A673 (cell line): Measurements from ENCODE around the gene LEP. TPM values are rescaled to one million over a fixed set of nuclear protein-coding genes. Genes with fewer than 3 reads are reported as not detected.
A peak's percentile ranks its signal among the peaks of the same experiment; 100 is the strongest.

ENCODE experiments used
- BruUV-seq: library from RNA; stranded (reverse); fragments of 400-500 nt; replicated peaks from 2 replicates; lab custom pipeline; 2021; lab: Mats Ljungman, UMichigan
- CTCF ChIA-PET: fragments of 300-600 bp; sonication (Branson Sonifier 250); formaldehyde crosslinking; loops from one replicate; lab custom pipeline; 2022; ENCODE audit warnings: antibody characterized with exemption; lab: Charles Lee
- POLR2A ChIA-PET: fragments of 300-600 bp; sonication (Branson Sonifier 250); formaldehyde crosslinking; loops from one replicate; lab custom pipeline; 2022; ENCODE audit warnings: antibody characterized with exemption; ENCODE audit not compliant: low non-redundant PET; lab: Charles Lee
- DNase-seq: peaks from one replicate; pipeline ENCODE4 v3.0.0-alpha.2; 2015; ENCODE audit warnings: low spot score
- H3K27ac ChIP-seq: fragments of 200-600 bp; sonication (generic); 2 replicates; pipeline ENCODE4 v1.5.1; 2016; ENCODE audit warnings: mixed run types, low read depth, mild to moderate bottlenecking, mixed read lengths, antibody characterized with exemption, low read length; ENCODE audit not compliant: poor library complexity, severe bottlenecking
- H3K27me3 ChIP-seq: fragments of 200-600 bp; sonication (generic); replicated peaks from 2 replicates; pipeline ENCODE4 v1.6.1; 2017; ENCODE audit warnings: mixed run types, low read depth, mild to moderate bottlenecking, mixed read lengths, antibody characterized with exemption, low read length; ENCODE audit not compliant: insufficient read depth, poor library complexity
- H3K36me3 ChIP-seq: fragments of 200-600 bp; sonication (generic); 2 replicates; pipeline ENCODE4 v1.6.1; 2016; ENCODE audit warnings: mixed run types, mild to moderate bottlenecking, mixed read lengths, antibody characterized with exemption, low read length; ENCODE audit not compliant: insufficient read depth, poor library complexity, severe bottlenecking
- H3K4me1 ChIP-seq: fragments of 200-600 bp; sonication (generic); 2 replicates; pipeline ENCODE4 v1.6.1; 2017; ENCODE audit warnings: mixed run types, mild to moderate bottlenecking, mixed read lengths, antibody characterized with exemption, low read length; ENCODE audit not compliant: insufficient read depth, poor library complexity, severe bottlenecking
- H3K4me3 ChIP-seq: fragments of 200-600 bp; sonication (generic); 2 replicates; pipeline ENCODE4 v1.5.1; 2016; ENCODE audit warnings: low read depth, mixed run types, mild to moderate bottlenecking, mixed read lengths, low read length; ENCODE audit not compliant: poor library complexity, severe bottlenecking
- H3K9me3 ChIP-seq: fragments of 200-600 bp; sonication (generic); 2 replicates; pipeline ENCODE4 v1.6.1; 2016; ENCODE audit warnings: mixed run types, low read depth, mild to moderate bottlenecking, mixed read lengths, antibody characterized with exemption, low read length; ENCODE audit not compliant: poor library complexity, severe bottlenecking
- EZH2 ChIP-seq: fragments of 200-600 bp; sonication (generic); IDR thresholded peaks from 2 replicates; pipeline ENCODE4 v1.6.1; 2017; ENCODE audit warnings: borderline replicate concordance, low read depth, mild to moderate bottlenecking, mixed read lengths, antibody characterized with exemption, low read length; ENCODE audit not compliant: poor library complexity, severe bottlenecking
- intact Hi-C: fragments of 100-400 bp; cut with micrococcal nuclease; formaldehyde crosslinking; loops from one replicate; pipeline ENCODE4 v1.10.0; 2022; ENCODE audit not compliant: unreplicated experiment
- total RNA-seq: library from RNA; stranded (reverse); gene quantifications from 2 replicates; pipeline ENCODE4 v1.2.3, GENCODE V29; 2021
- TF ChIP-seq, protein P1 (sequence below): fragments of 300-800, 200-600 bp; sonication (generic); conservative IDR thresholded peaks from 2 replicates; pipeline ENCODE4 v1.5.1; 2017; ENCODE audit warnings: low read depth, mild to moderate bottlenecking, antibody characterized with exemption, low read length, moderate library complexity, mixed read lengths

LEP gene
- total RNA-seq, 1 experiment from 2014 or later = not detected

GRCh38 chr7:128263420-128263819 is 22.3 kb downstream of the LEP start:
- DNase-seq = no peak
- TF ChIP-seq, protein P1, sequence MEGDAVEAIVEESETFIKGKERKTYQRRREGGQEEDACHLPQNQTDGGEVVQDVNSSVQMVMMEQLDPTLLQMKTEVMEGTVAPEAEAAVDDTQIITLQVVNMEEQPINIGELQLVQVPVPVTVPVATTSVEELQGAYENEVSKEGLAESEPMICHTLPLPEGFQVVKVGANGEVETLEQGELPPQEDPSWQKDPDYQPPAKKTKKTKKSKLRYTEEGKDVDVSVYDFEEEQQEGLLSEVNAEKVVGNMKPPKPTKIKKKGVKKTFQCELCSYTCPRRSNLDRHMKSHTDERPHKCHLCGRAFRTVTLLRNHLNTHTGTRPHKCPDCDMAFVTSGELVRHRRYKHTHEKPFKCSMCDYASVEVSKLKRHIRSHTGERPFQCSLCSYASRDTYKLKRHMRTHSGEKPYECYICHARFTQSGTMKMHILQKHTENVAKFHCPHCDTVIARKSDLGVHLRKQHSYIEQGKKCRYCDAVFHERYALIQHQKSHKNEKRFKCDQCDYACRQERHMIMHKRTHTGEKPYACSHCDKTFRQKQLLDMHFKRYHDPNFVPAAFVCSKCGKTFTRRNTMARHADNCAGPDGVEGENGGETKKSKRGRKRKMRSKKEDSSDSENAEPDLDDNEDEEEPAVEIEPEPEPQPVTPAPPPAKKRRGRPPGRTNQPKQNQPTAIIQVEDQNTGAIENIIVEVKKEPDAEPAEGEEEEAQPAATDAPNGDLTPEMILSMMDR = no peak
- TF ChIP-seq EZH2 = no peak
- H3K36me3 ChIP-seq = no peaks in the 10 kb centered on the region
- ChIA-PET POLR2A (no interaction called here), CTCF (no interaction called here)
- intact Hi-C loops = no loop called here
- H3K4me1 ChIP-seq = peaks cover 37% of the 10 kb centered on the region
- BruUV-seq = no TSS peak
- no peak overlapping the region for H3K4me3 ChIP-seq
- no peak overlapping the region for H3K27ac ChIP-seq
- no peaks in the 10 kb centered on the region for H3K9me3 ChIP-seq
- no peaks in the 10 kb centered on the region for H3K27me3 ChIP-seq

DNA sequence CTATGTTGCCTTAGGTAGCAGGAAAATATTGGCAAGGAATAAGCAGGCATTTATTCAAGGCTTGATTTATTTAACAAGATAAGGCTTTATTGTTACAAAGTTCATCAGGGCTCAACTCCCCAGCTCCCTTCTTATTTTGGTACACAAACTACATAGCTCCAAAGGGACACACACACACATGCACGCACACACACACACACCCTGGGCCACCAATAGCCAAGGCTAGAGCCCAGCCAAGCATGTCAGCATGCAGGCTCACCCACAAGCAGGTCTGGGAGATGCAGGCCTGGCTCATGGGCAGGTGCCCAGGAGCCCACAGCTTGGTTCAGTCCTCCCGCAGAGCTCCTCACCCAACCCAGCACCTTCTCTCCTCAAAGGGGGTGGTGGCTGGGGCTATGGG is 23.4 kb downstream of the LEP start:
- intact Hi-C loops = no loop called here
- POLR2A ChIA-PET = no interaction called here
- TF ChIP-seq EZH2 = no peak

DNA sequence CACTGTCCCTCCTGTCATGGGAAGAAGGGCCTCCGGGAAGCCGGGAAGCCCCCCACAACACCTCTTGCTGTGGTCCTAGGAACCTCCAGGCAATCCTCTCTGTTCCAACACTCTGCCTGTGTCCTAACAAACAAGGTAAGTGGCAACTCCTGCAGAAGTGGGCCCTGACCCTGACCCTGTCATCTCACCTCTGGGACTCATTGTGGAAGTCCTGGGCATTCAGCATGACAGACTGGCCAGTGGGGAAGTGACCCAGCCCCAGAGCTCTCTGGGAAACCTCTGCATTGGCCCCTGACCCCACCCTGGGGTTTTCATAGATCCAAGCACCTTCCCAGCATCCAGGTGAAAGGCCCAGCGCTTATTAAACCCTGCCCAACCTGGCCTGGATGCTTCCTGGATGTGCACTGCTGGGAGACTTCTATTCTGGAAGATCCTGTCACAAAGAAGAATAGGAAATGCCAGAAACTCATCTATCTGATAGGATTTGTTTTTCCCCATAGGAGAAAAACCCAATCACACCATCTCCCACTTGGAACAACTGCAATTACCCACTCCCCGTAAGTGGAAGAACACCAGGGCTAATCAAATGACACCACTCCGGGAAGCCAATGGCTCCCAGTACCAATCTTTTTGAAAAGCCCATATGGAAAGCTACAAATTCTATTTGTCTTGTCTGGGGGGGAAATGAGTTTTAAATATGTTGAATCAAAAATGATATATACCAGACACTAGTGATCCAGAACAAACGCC is 24.3 kb downstream of the LEP start:
- Histone ChIP-seq H3K36me3 (no peaks in the 10 kb centered on the region), H3K4me1 (peaks cover 37% of the 10 kb centered on the region), H3K9me3 (no peaks in the 10 kb centered on the region), H3K27ac (peak overlapping the region; percentile 94), H3K27me3 (no peaks in the 10 kb centered on the region), H3K4me3 (no peak overlapping the region)
- no TSS peak for BruUV-seq
- POLR2A ChIA-PET = no interaction called here
- TF ChIP-seq, protein P1 = no peak
- TF ChIP-seq EZH2 = no peak
- intact Hi-C loops = no loop called here
- DNase-seq = no peak
- CTCF ChIA-PET = no interaction called here

More for the DNA sequence above, 23.4 kb downstream of the LEP start:
- Histone ChIP-seq H3K9me3 (no peaks in the 10 kb centered on the region), H3K27ac (no peak overlapping the region), H3K4me1 (peaks cover 37% of the 10 kb centered on the region), H3K36me3 (no peaks in the 10 kb centered on the region), H3K27me3 (no peaks in the 10 kb centered on the region), H3K4me3 (no peak overlapping the region)
- BruUV-seq = no TSS peak
- CTCF ChIA-PET = no interaction called here
- DNase-seq = no peak

DNA sequence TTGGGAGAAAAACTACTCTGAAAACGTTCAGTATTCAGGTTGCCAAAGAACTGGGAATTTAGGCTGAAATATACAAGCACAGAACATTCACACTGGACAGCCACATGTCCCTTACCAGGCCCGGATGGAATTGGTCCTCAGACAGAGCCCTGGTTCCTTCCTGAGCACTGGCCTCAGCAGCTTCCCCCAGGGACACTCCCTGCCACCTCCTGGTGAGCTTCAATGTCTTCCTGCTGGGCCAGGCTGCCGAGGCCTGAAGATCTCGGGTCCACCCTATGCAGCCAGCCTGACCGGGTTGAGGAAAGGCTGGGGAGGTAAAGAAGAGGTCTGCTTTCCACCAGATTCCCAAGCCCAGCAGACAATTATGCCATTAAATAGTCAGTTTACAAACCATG is 24.8 kb downstream of the LEP start:
- TF ChIP-seq, protein P1 = no peak
- TF ChIP-seq EZH2 = no peak
- DNase-seq = no peak
- CTCF ChIA-PET = no interaction called here
- BruUV-seq = no TSS peak
- H3K4me1 ChIP-seq = peaks cover 37% of the 10 kb centered on the region
- H3K9me3 ChIP-seq = no peaks in the 10 kb centered on the region
- no peaks in the 10 kb centered on the region for H3K27me3 ChIP-seq
- no peaks in the 10 kb centered on the region for H3K36me3 ChIP-seq
- intact Hi-C loops = no loop called here
- H3K4me3 ChIP-seq = no peak overlapping the region
- POLR2A ChIA-PET = no interaction called here
- peak overlapping the region; percentile 94 for H3K27ac ChIP-seq
